Measurements from ENCODE around the gene ASB6. TPM values are rescaled to one million over a fixed set of nuclear protein-coding genes. Genes with fewer than 3 reads are reported as not detected.

Gene ASB6
- total RNA-seq, 1 experiment from 2014 or later: 21.0 TPM

DNA sequence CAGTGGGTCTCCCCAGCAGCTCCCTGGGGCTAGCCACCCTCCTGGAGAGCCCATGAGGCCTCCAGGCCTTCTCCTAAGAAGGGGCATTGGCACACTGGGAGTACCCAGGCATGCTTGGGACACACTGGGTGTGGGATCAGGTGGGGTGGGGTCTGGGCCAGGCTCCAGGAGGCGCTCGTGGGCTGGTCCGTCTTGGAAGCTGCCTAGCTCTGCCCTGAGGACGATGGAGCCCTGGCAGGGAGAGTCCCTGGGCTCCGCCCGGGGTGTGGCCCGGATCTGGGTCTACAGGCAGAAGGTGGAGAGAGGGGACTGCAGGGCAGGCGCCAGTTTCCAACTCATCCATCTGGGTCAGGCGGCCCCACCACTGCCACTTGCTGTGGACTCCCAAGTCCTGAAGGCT is 25.9 kb upstream of the ASB6 start:
- Histone ChIP-seq H3K27me3 (ENCODE audit: insufficient read depth, low read length) (no peaks in the 10 kb centered on the region; the same call in 1 of the 2 replicates), H3K23me2 (ENCODE audit: insufficient read length, low read depth, low read length, poor library complexity, severe bottlenecking) (peaks cover 3% of the 10 kb centered on the region), H3K79me2 (ENCODE audit: insufficient read depth, low read length) (no peaks in the 10 kb centered on the region), H3K14ac (ENCODE audit: insufficient read depth, low read length) (no peak overlapping the region), H4K5ac (ENCODE audit: insufficient read length, low read depth, low read length) (no peak overlapping the region), H3K56ac (ENCODE audit: insufficient read length, low read depth, low read length) (no peak overlapping the region), H2BK15ac (ENCODE audit: low read depth, low read length) (no peak overlapping the region), H2AFZ (ENCODE audit: low read length) (no peak overlapping the region), H3K4ac (ENCODE audit: low read depth, low read length) (no peak overlapping the region), H3T11ph (ENCODE audit: low read length) (no peak overlapping the region), H4K8ac (replicated peaks; ENCODE audit: insufficient read length, low read depth, low read length) (no peak overlapping the region), H3K79me1 (ENCODE audit: insufficient read depth, low read depth, low read length, poor library complexity, severe bottlenecking) (no peaks in the 10 kb centered on the region), H2BK5ac (ENCODE audit: insufficient read length, low read length) (no peak overlapping the region), H2BK120ac (ENCODE audit: low read depth, low read length, poor library complexity, severe bottlenecking) (no peak overlapping the region), H3K4me2 (ENCODE audit: insufficient read depth, insufficient read length, low read length) (no peak overlapping the region), H4K20me1 (ENCODE audit: control insufficient read depth, insufficient read depth, insufficient read length) (no peaks in the 10 kb centered on the region), H3K23ac (ENCODE audit: insufficient read length, low read depth, low read length) (no peak overlapping the region), H3K18ac (ENCODE audit: insufficient read length, low read depth, low read length) (no peak overlapping the region), H3K9ac (ENCODE audit: extremely low read depth, insufficient read length, low read length) (no peak overlapping the region), H3K4me1 (ENCODE audit: insufficient read depth, low read length) (no peaks in the 10 kb centered on the region; the same call in 1 of the 2 replicates), H3K9me3 (ENCODE audit: control insufficient read depth, low read depth, low read length) (no peaks in the 10 kb centered on the region), H2BK20ac (ENCODE audit: low read depth, low read length, poor library complexity, severe bottlenecking) (no peak overlapping the region), H4K91ac (ENCODE audit: insufficient read length, low read depth, low read length) (no peak overlapping the region), H2BK12ac (ENCODE audit: insufficient read length, low read depth, low read length) (no peak overlapping the region), H3K27ac (ENCODE audit: insufficient read length, low read depth, low read length) (no peak overlapping the region), H2AK5ac (ENCODE audit: insufficient read length, low read length) (no peak overlapping the region)
- TF ChIP-seq, protein P1, sequence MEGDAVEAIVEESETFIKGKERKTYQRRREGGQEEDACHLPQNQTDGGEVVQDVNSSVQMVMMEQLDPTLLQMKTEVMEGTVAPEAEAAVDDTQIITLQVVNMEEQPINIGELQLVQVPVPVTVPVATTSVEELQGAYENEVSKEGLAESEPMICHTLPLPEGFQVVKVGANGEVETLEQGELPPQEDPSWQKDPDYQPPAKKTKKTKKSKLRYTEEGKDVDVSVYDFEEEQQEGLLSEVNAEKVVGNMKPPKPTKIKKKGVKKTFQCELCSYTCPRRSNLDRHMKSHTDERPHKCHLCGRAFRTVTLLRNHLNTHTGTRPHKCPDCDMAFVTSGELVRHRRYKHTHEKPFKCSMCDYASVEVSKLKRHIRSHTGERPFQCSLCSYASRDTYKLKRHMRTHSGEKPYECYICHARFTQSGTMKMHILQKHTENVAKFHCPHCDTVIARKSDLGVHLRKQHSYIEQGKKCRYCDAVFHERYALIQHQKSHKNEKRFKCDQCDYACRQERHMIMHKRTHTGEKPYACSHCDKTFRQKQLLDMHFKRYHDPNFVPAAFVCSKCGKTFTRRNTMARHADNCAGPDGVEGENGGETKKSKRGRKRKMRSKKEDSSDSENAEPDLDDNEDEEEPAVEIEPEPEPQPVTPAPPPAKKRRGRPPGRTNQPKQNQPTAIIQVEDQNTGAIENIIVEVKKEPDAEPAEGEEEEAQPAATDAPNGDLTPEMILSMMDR (conservative IDR thresholded peaks at IDR 0.05): no peak
- Mint-ChIP-seq H3K4me3 (no peak overlapping the region), H3K36me3 (ENCODE audit: insufficient read depth in 1 of 3, low read depth in 3 of 3) (no peaks in the 10 kb centered on the region; a peak in 1 of 7 replicates), H3K27me3 (ENCODE audit: low read depth) (peaks cover 44% of the 10 kb centered on the region), H3K9me3 (no peaks in the 10 kb centered on the region; a peak in 2 of 5 replicates), H3K27ac (no peak overlapping the region), H3K4me1 (peaks cover 15 to 18% of the 10 kb centered on the region in 2 experiments)
- no peak for DNase-seq
- no CpG with 5 or more reads among the region's 9 CpGs for WGBS (ENCODE audit: extremely low coverage, insufficient read length, low lambda C conversion rate)

Data from H9 (cell line).